DND-41 (cell line): ENCODE data around the gene KCNH2.

Experiments
- CTCF ChIP-seq: IDR thresholded peaks from 2 replicates; pipeline ENCODE4 v1.5.1; 2012; ENCODE audit warnings: borderline replicate concordance, low read length, moderate library complexity, mild to moderate bottlenecking; ENCODE audit not compliant: poor library complexity, severe bottlenecking; ENCODE audit errors: extremely low read depth
- EZH2 ChIP-seq: IDR thresholded peaks from 3 replicates; pipeline ENCODE4 v1.6.1; 2012; ENCODE audit warnings: borderline replicate concordance, low read depth, mild to moderate bottlenecking, moderate library complexity, low read length, inconsistent platforms; ENCODE audit not compliant: severe bottlenecking

GRCh38 chr7:150904011-150904909 lies 73.9 kb downstream of the KCNH2 start:
- TF ChIP-seq CTCF (no peak), EZH2 (no peak)
